IMR-90 (cell line): ENCODE results near the gene RAB3A. TPM values are rescaled to one million over a fixed set of nuclear protein-coding genes. Genes with fewer than 3 reads are reported as not detected.

ENCODE experiments used
- ATAC-seq: fragments of 200-7000 bp; cut with Tn5 transposase; 2 replicates; pipeline ENCODE4 v1.9.1; 2020; ENCODE audit warnings: low read depth, mild to moderate bottlenecking, moderate library complexity
- BruUV-seq: library from RNA; stranded (reverse); fragments of 400-500 nt; replicated peaks from 2 replicates; lab custom pipeline; 2021; lab: Mats Ljungman, UMichigan
- CTCF ChIA-PET: fragments of 300-600 bp; formaldehyde crosslinking; extraction: SDS; loops from one replicate; lab custom pipeline; 2021; ENCODE audit warnings: antibody characterized with exemption; lab: Yijun Ruan, JAX
- POLR2A ChIA-PET: fragments of 300-600 bp; sonication (Branson Sonifier 250); formaldehyde crosslinking; loops from one replicate; lab custom pipeline; 2022; ENCODE audit warnings: antibody characterized with exemption; ENCODE audit not compliant: unreplicated experiment; lab: Charles Lee
- DNase-seq: peaks from one replicate; pipeline ENCODE4 v3.0.0; 2013
- H2AFZ ChIP-seq: replicated peaks from 2 replicates; pipeline ENCODE3; 2013; ENCODE audit warnings: low read length, mild to moderate bottlenecking; ENCODE audit not compliant: poor library complexity
- H2AK5ac ChIP-seq: 2 replicates; pipeline ENCODE4 v1.6.1; 2013; ENCODE audit warnings: low read depth, low read length, inconsistent platforms
- H2AK9ac ChIP-seq: replicated peaks from 2 replicates; pipeline ENCODE3; 2013; ENCODE audit warnings: mild to moderate bottlenecking, low read depth, low read length, moderate library complexity; ENCODE audit not compliant: poor library complexity
- H2BK120ac ChIP-seq: 2 replicates; pipeline ENCODE4 v1.6.1; 2013; ENCODE audit warnings: low read depth, low read length, inconsistent platforms
- H2BK15ac ChIP-seq: 3 replicates; pipeline ENCODE4 v1.6.1; 2013; ENCODE audit warnings: low read depth, low read length, inconsistent platforms
- H2BK20ac ChIP-seq: 2 replicates; pipeline ENCODE4 v1.6.1; 2013; ENCODE audit warnings: low read depth, mild to moderate bottlenecking, inconsistent platforms, low read length, moderate library complexity
- H2BK5ac ChIP-seq: 2 replicates; pipeline ENCODE4 v1.6.1; 2013; ENCODE audit warnings: mild to moderate bottlenecking, low read depth, low read length, inconsistent platforms; ENCODE audit not compliant: poor library complexity, severe bottlenecking
- H3K14ac ChIP-seq: replicated peaks from 2 replicates; pipeline ENCODE4 v1.6.1; 2013; ENCODE audit warnings: low read depth, low read length, inconsistent platforms
- H3K18ac ChIP-seq: 2 replicates; pipeline ENCODE4 v1.6.1; 2013; ENCODE audit warnings: low read depth, low read length, control low read depth
- H3K23ac ChIP-seq: 2 replicates; pipeline ENCODE4 v1.6.1; 2013; ENCODE audit warnings: low read depth, low read length, inconsistent platforms
- H3K27ac ChIP-seq: 2 replicates; pipeline ENCODE4 v1.5.1; 2013; ENCODE audit warnings: mild to moderate bottlenecking, control low read depth, low read length; ENCODE audit not compliant: insufficient read depth
- H3K27me3 ChIP-seq: 2 replicates; pipeline ENCODE4 v1.6.1; 2013; ENCODE audit warnings: low read length; ENCODE audit not compliant: control insufficient read depth, insufficient read depth
- H3K36me3 ChIP-seq: 2 replicates; pipeline ENCODE4 v1.6.1; 2013; ENCODE audit warnings: low read length, mixed read lengths; ENCODE audit not compliant: control insufficient read depth, insufficient read depth
- H3K4ac ChIP-seq: 2 replicates; pipeline ENCODE4 v1.6.1; 2013; ENCODE audit warnings: low read depth, low read length, inconsistent platforms
- H3K4me1 ChIP-seq: 2 replicates; pipeline ENCODE4 v1.6.1; 2013; ENCODE audit warnings: low read length, mixed read lengths; ENCODE audit not compliant: control insufficient read depth, insufficient read depth
- H3K4me2 ChIP-seq: 2 replicates; pipeline ENCODE4 v1.6.1; 2013; ENCODE audit warnings: low read depth, mild to moderate bottlenecking, control low read depth, low read length, moderate library complexity
- H3K4me3 ChIP-seq: 2 replicates; pipeline ENCODE4 v1.5.1; 2013; ENCODE audit warnings: low read depth, mild to moderate bottlenecking, control low read depth, low read length, moderate library complexity; ENCODE audit not compliant: insufficient read depth
- H3K56ac ChIP-seq: 2 replicates; pipeline ENCODE4 v1.6.1; 2013; ENCODE audit warnings: low read length, inconsistent platforms; ENCODE audit not compliant: insufficient read depth; ENCODE audit errors: extremely low read depth
- H3K79me1 ChIP-seq, 2 experiments: 2 replicates each; pipeline ENCODE4 v1.6.1; 2013; ENCODE audit warnings: low read length in 2 of 2, inconsistent platforms in 1 of 2, low read depth in 1 of 2
- H3K9ac ChIP-seq: 2 replicates; pipeline ENCODE4 v1.6.1; 2013; ENCODE audit warnings: low read depth, low read length, control low read depth
- H3K9me1 ChIP-seq: 2 replicates; pipeline ENCODE4 v1.6.1; 2013; ENCODE audit warnings: low read length, inconsistent platforms; ENCODE audit not compliant: insufficient read depth
- H3K9me3 ChIP-seq: 2 replicates; pipeline ENCODE4 v1.6.1; 2013; ENCODE audit warnings: low read length; ENCODE audit not compliant: control insufficient read depth, insufficient read depth
- H4K20me1 ChIP-seq: 2 replicates; pipeline ENCODE4 v1.6.1; 2013; ENCODE audit warnings: low read length, inconsistent platforms; ENCODE audit not compliant: insufficient read depth
- H4K5ac ChIP-seq: 2 replicates; pipeline ENCODE4 v1.6.1; 2013; ENCODE audit warnings: mild to moderate bottlenecking, low read depth, low read length, control low read depth
- H4K8ac ChIP-seq, 2 experiments: 2 replicates each; pipeline ENCODE4 v1.6.1; 2013; ENCODE audit warnings: low read depth in 2 of 2, low read length in 2 of 2, control low read depth in 1 of 2, inconsistent platforms in 1 of 2
- H4K91ac ChIP-seq: 2 replicates; pipeline ENCODE4 v1.6.1; 2013; ENCODE audit warnings: low read depth, low read length, inconsistent platforms; ENCODE audit not compliant: insufficient read depth
- BHLHE40 ChIP-seq: fragments of 150-350 bp; IDR thresholded peaks from 2 replicates; pipeline ENCODE4 v1.6.1; 2016; ENCODE audit warnings: mild to moderate bottlenecking, low read depth, low read length
- CEBPB ChIP-seq: IDR thresholded peaks from 2 replicates; pipeline ENCODE4 v1.6.1; 2012; ENCODE audit warnings: low read depth, low read length, improper control_type of control experiment
- CHD1 ChIP-seq: IDR thresholded peaks from 2 replicates; pipeline ENCODE4 v1.6.1; 2012; ENCODE audit warnings: low read depth, low read length, improper control_type of control experiment
- CTCF ChIP-seq: conservative IDR thresholded peaks from 2 replicates; pipeline ENCODE4 v1.5.1; 2012; ENCODE audit warnings: mild to moderate bottlenecking, low read depth, low read length, improper control_type of control experiment
- ELK1 ChIP-seq: fragments of 150-350 bp; IDR thresholded peaks from 2 replicates; pipeline ENCODE4 v1.6.1; 2016; ENCODE audit warnings: low read depth, mild to moderate bottlenecking, low read length, moderate library complexity, borderline replicate concordance
- FOS ChIP-seq: fragments of 150-350 bp; IDR thresholded peaks from 2 replicates; pipeline ENCODE4 v1.6.1; 2016; ENCODE audit warnings: low read depth, low read length
- MAFK ChIP-seq: IDR thresholded peaks from 2 replicates; pipeline ENCODE4 v1.6.1; 2012; ENCODE audit warnings: low read depth, low read length, improper control_type of control experiment
- MAZ ChIP-seq: IDR thresholded peaks from 2 replicates; pipeline ENCODE4 v1.6.1; 2012; ENCODE audit warnings: low read depth, mild to moderate bottlenecking, low read length, improper control_type of control experiment, moderate library complexity, borderline replicate concordance
- MXI1 ChIP-seq: IDR thresholded peaks from 2 replicates; pipeline ENCODE4 v1.6.1; 2012; ENCODE audit warnings: low read depth, mild to moderate bottlenecking, low read length, moderate library complexity, borderline replicate concordance
- NFE2L2 ChIP-seq: fragments of 150-350 bp; IDR thresholded peaks from 2 replicates; pipeline ENCODE4 v1.6.1; 2016; ENCODE audit warnings: low read depth, mild to moderate bottlenecking, low read length
- POLR2A ChIP-seq: IDR thresholded peaks from 2 replicates; pipeline ENCODE4 v1.6.1; 2012; ENCODE audit warnings: mild to moderate bottlenecking, low read depth, low read length
- RAD21 ChIP-seq: IDR thresholded peaks from 2 replicates; pipeline ENCODE4 v1.6.1; 2012; ENCODE audit warnings: low read length, improper control_type of control experiment
- RCOR1 ChIP-seq: IDR thresholded peaks from 2 replicates; pipeline ENCODE4 v1.6.1; 2012; ENCODE audit warnings: mild to moderate bottlenecking, low read length, improper control_type of control experiment; ENCODE audit not compliant: insufficient replicate concordance
- RFX5 ChIP-seq: IDR thresholded peaks from 2 replicates; pipeline ENCODE4 v1.8.0; 2012; ENCODE audit warnings: low read depth, mild to moderate bottlenecking, low read length, moderate library complexity
- SMC3 ChIP-seq: fragments of 150-350 bp; IDR thresholded peaks from 2 replicates; pipeline ENCODE4 v1.6.1; 2016; ENCODE audit warnings: low read depth, mild to moderate bottlenecking, antibody characterized with exemption, low read length, moderate library complexity
- USF2 ChIP-seq: fragments of 150-350 bp; IDR thresholded peaks from 2 replicates; pipeline ENCODE4 v1.6.1; 2017; ENCODE audit warnings: mild to moderate bottlenecking, antibody characterized with exemption, low read length, low read depth
- dilution Hi-C: fragments of 300-500 bp; cut with HindIII; formaldehyde crosslinking; loops from one replicate; pipeline ENCODE4 v1.14.3; 2018; ENCODE audit warnings: low sequenced_read_pairs; ENCODE audit not compliant: unreplicated experiment
- in situ Hi-C: fragments of 300-500 bp; cut with MboI; formaldehyde crosslinking; loops from 3 replicates; pipeline ENCODE4 v1.14.3; 2019; ENCODE audit warnings: low sequenced_read_pairs, inconsistent platforms, mixed read lengths
- intact Hi-C: fragments of 100-400 bp; cut with micrococcal nuclease; formaldehyde crosslinking; loops from 2 replicates; pipeline ENCODE4 v1.10.0; 2022
- polyA plus RNA-seq, 3 experiments: library from polyadenylated mRNA; depleted of rRNA; stranded (reverse); fragments of >200 nt; gene quantifications; 2 replicates each; pipeline ENCODE4 v1.2.3, GENCODE V29; 2012; ENCODE audit warnings: low replicate concordance in 1 of 3
- total RNA-seq: library from RNA; depleted of rRNA; stranded (reverse); fragments of >200 nt; gene quantifications from 2 replicates; pipeline ENCODE4 v1.2.3, GENCODE V29; 2012

The RAB3A gene
- total and polyA plus RNA-seq, 2 of the 4 experiments (the other 2 are of a cell fraction): 3.0 to 13.6 TPM

GRCh38 chr19:18183529-18183928 is 20.3 kb downstream of the RAB3A start:
- Histone ChIP-seq H2BK120ac (no peak overlapping the region), H3K9ac (no peak overlapping the region), H3K9me1 (no peaks in the 10 kb centered on the region), H3K23ac (no peak overlapping the region), H3K27ac (no peak overlapping the region), H3K4me2 (no peak overlapping the region), H4K5ac (no peak overlapping the region), H3K18ac (no peak overlapping the region), H4K91ac (no peak overlapping the region), H2BK15ac (no peak overlapping the region), H2BK5ac (no peak overlapping the region), H3K79me1 (no peaks in the 10 kb centered on the region), H2AFZ (no peak overlapping the region), H3K9me3 (no peaks in the 10 kb centered on the region), H3K36me3 (no peaks in the 10 kb centered on the region), H4K8ac (no peak overlapping the region), H3K4ac (no peak overlapping the region), H3K4me1 (no peaks in the 10 kb centered on the region), H2AK5ac (no peak overlapping the region), H2AK9ac (no peak overlapping the region), H3K27me3 (peaks cover 9% of the 10 kb centered on the region), H2BK20ac (no peak overlapping the region), H3K4me3 (no peak overlapping the region), H3K14ac (no peak overlapping the region), H4K20me1 (no peaks in the 10 kb centered on the region), H3K56ac (no peak overlapping the region)
- POLR2A ChIA-PET: no interaction called here
- CTCF ChIA-PET: no interaction called here
- in situ Hi-C loops: no loop called here
- dilution Hi-C loops: no loop called here
- DNase-seq (no peak), ATAC-seq (no peak)
- no TSS peak for BruUV-seq
- TF ChIP-seq CHD1 (no peak), USF2 (no peak), POLR2A (no peak), RFX5 (no peak), FOS (no peak), NFE2L2 (no peak), MAFK (no peak), MXI1 (no peak), BHLHE40 (no peak), CEBPB (no peak), SMC3 (no peak), CTCF (no peak), RAD21 (no peak), RCOR1 (no peak), MAZ (no peak), ELK1 (no peak)
- intact Hi-C loops: no loop called here
